ENCODE measurements around the gene GPLD1.
"Not testable (repeated sequence)": the region's sequence is repeated elsewhere in the genome, so short reads cannot be mapped to it uniquely, and the experiment has no call there.

The GPLD1 gene

GRCh38 chr6:24385536-24386269 is 103.7 kb downstream of the GPLD1 start:
- DNase-seq (ENCODE audit: extremely low read depth in 1 of 2, low read depth in 1 of 2) = no peak

- not testable (repeated sequence) for DNase-seq (ENCODE audit: extremely low read depth in 1 of 2, low read depth in 1 of 2)
These were observed 104.8 kb downstream of the GPLD1 start for GRCh38 chr6:24384369-24385130.

- not testable (repeated sequence) for DNase-seq (ENCODE audit: extremely low read depth in 1 of 2, low read depth in 1 of 2)
These were observed 106.4 kb downstream of the GPLD1 start for GRCh38 chr6:24382891-24383494.

GRCh38 chr6:24382220-24382540 is 107.2 kb downstream of the GPLD1 start:
- no peak for DNase-seq (ENCODE audit: extremely low read depth in 1 of 2, low read depth in 1 of 2)

GRCh38 chr6:24381476-24382219 is 107.7 kb downstream of the GPLD1 start:
- no peak for DNase-seq (ENCODE audit: extremely low read depth in 1 of 2, low read depth in 1 of 2)

- no peak for DNase-seq (ENCODE audit: extremely low read depth in 1 of 2, low read depth in 1 of 2)
These were observed 110.8 kb downstream of the GPLD1 start for GRCh38 chr6:24378473-24379097.

Data from activated CD8-positive, alpha-beta memory T cell treated with anti-CD3 and anti-CD28 coated beads for 1 hour (primary cell).